ENCODE data around the gene IMPA2. TPM values are rescaled to one million over a fixed set of nuclear protein-coding genes. Genes with fewer than 3 reads are reported as not detected.
"Not testable (repeated sequence)": the region's sequence is repeated elsewhere in the genome, so short reads cannot be mapped to it uniquely, and the experiment has no call there.

The IMPA2 gene
- total RNA-seq, 4 donors from 2014 or later = 121 to 235 (median 164) TPM

- intact Hi-C loops (cut with DNase I) = no loop called here
- DNase-seq = no peak
- Histone ChIP-seq H3K36me3 (no peaks in the 10 kb centered on the region), H3K27ac (no peak overlapping the region), H3K27me3 (no peaks in the 10 kb centered on the region), H3K4me3 (no peak overlapping the region), H3K9me3 (peaks cover 0 to 30% (median 17%) of the 10 kb centered on the region in 3 donors), H3K4me1 (peaks cover 8 to 28% (median 17%) of the 10 kb centered on the region in 3 donors)
- TF ChIP-seq CTCF (IDR thresholded peaks at IDR 0.05) = no peak
- no peak for TF ChIP-seq POLR2A (IDR thresholded peaks at IDR 0.05)
- 91 to 93% methylated on average over 10 of the region's 10 CpGs for WGBS, 2 donors
These were observed 24.7 kb upstream of the IMPA2 start for GRCh38 chr18:11956371-11957308.

GRCh38 chr18:11957636-11958035 is 23.7 kb upstream of the IMPA2 start:
- Histone ChIP-seq H3K27me3 (no peaks in the 10 kb centered on the region), H3K9me3 (peaks cover 0 to 30% (median 17%) of the 10 kb centered on the region in 3 donors), H3K4me3 (no peak overlapping the region), H3K27ac (no peak overlapping the region), H3K36me3 (no peaks in the 10 kb centered on the region), H3K4me1 (peaks cover 14 to 26% (median 19%) of the 10 kb centered on the region in 3 donors)
- WGBS, 2 donors = 53 to 83% methylated on average over 2 of the region's 2 CpGs
- no peak for DNase-seq
- intact Hi-C loops (cut with DNase I) = no loop called here
- no peak for TF ChIP-seq POLR2A (IDR thresholded peaks at IDR 0.05)
- TF ChIP-seq CTCF (IDR thresholded peaks at IDR 0.05) = no peak

GRCh38 chr18:11959651-11960050 is 21.7 kb upstream of the IMPA2 start:
- H3K4me3 ChIP-seq; DNase-seq; H3K27ac ChIP-seq; H3K36me3 ChIP-seq; intact Hi-C loops (cut with DNase I); H3K27me3 ChIP-seq: not testable (repeated sequence)
- Histone ChIP-seq H3K4me1 (peaks cover 11 to 29% (median 25%) of the 10 kb centered on the region in 3 donors), H3K9me3 (peaks cover 0 to 30% (median 17%) of the 10 kb centered on the region in 3 donors)
- WGBS, 2 donors = no CpG with 5 or more reads among the region's 33 CpGs

GRCh38 chr18:11960743-11961380 is 20.4 kb upstream of the IMPA2 start:
- Histone ChIP-seq H3K9me3 (peaks cover 0 to 27% (median 17%) of the 10 kb centered on the region in 3 donors), H3K27ac (no peak overlapping the region), H3K4me1 (peaks cover 7 to 20% (median 19%) of the 10 kb centered on the region in 3 donors), H3K4me3 (no peak overlapping the region), H3K27me3 (no peaks in the 10 kb centered on the region), H3K36me3 (no peaks in the 10 kb centered on the region)
- TF ChIP-seq POLR2A (IDR thresholded peaks at IDR 0.05) = no peak
- WGBS, 2 donors = 91 to 92% methylated on average over 17 of the region's 17 CpGs
- no peak for DNase-seq
- intact Hi-C loops (cut with DNase I) = no loop called here

GRCh38 chr18:11962597-11962996 is 18.7 kb upstream of the IMPA2 start:
- DNase-seq = no peak
- Histone ChIP-seq H3K4me1 (peaks cover 7 to 20% (median 19%) of the 10 kb centered on the region in 3 donors), H3K27me3 (no peaks in the 10 kb centered on the region), H3K4me3 (no peak overlapping the region), H3K27ac (peak overlapping the region in 3 of 4 donors; percentile 30 to 68 (median 58)), H3K9me3 (peaks cover 0 to 9% (median 7%) of the 10 kb centered on the region in 3 donors), H3K36me3 (no peaks in the 10 kb centered on the region)
- TF ChIP-seq CTCF (IDR thresholded peaks at IDR 0.05) (no peak), POLR2A (IDR thresholded peaks at IDR 0.05) (no peak)
- 7 to 12% methylated on average over 1 of the region's 1 CpG for WGBS, 2 donors
- intact Hi-C loops (cut with DNase I) = no loop called here

- Histone ChIP-seq H3K27me3 (no peaks in the 10 kb centered on the region), H3K27ac (peak overlapping the region in 3 of 4 donors; percentile 58 to 75 (median 68)), H3K4me3 (no peak overlapping the region), H3K9me3 (no peaks in the 10 kb centered on the region), H3K36me3 (no peaks in the 10 kb centered on the region), H3K4me1 (peaks cover 7 to 20% (median 19%) of the 10 kb centered on the region in 3 donors)
- no peak for DNase-seq
- TF ChIP-seq POLR2A (IDR thresholded peaks at IDR 0.05) (no peak), CTCF (IDR thresholded peaks at IDR 0.05) (peak in 1 of 6 experiments; percentile 7)
- intact Hi-C loops (cut with DNase I) = no loop called here
- 58 to 64% methylated on average over 3 of the region's 3 CpGs for WGBS, 2 donors
These were observed 17.3 kb upstream of the IMPA2 start for GRCh38 chr18:11963991-11964484.
